Omental fat pad (tissue), 4 donors: ENCODE results near the gene SLCO3A1. TPM values are rescaled to one million over a fixed set of nuclear protein-coding genes. Genes with fewer than 3 reads are reported as not detected.

Source experiments
- ATAC-seq: fragments of 150-250 bp; one replicate; pipeline ENCODE4 v1.9.1; 2016; ENCODE audit warnings: mild to moderate bottlenecking, moderate library complexity; ENCODE audit not compliant: low FRiP score
- DNase-seq: peaks from one replicate; pipeline ENCODE4 v3.0.0-alpha.2; 2019; ENCODE audit warnings: low spot score
- CTCF ChIP-seq, 3 donors: fragments of 450-650 bp; IDR thresholded peaks; one replicate each; pipeline ENCODE4 v1.5.1; 2016 to 2017; ENCODE audit warnings: antibody characterized with exemption in 3 of 3, mild to moderate bottlenecking in 3 of 3, moderate library complexity in 2 of 3
- total RNA-seq, 4 donors: library from RNA; depleted of rRNA; stranded (reverse); fragments of >200 nt; gene quantifications; one replicate each; pipeline ENCODE4 v1.1.0, GENCODE V29; 2016

SLCO3A1 gene
- total RNA-seq, 4 donors from 2014 or later, result 12.3 to 21.8 (median 14.8) TPM

GRCh38 chr15:92130906-92131305 is 277.4 kb downstream of the SLCO3A1 start:
- DNase-seq (no peak), ATAC-seq (no peak)
- no peak for TF ChIP-seq CTCF (IDR thresholded peaks at IDR 0.05)

- no peak for TF ChIP-seq CTCF (IDR thresholded peaks at IDR 0.05)
- ATAC-seq (no peak), DNase-seq (no peak)
These were observed 279.7 kb downstream of the SLCO3A1 start for GRCh38 chr15:92132982-92133755.

- DNase-seq (no peak), ATAC-seq (no peak)
- TF ChIP-seq CTCF (IDR thresholded peaks at IDR 0.05), result no peak
These were observed 287.3 kb downstream of the SLCO3A1 start for GRCh38 chr15:92140796-92141195.

GRCh38 chr15:92141607-92142006 is 288.1 kb downstream of the SLCO3A1 start:
- ATAC-seq (no peak), DNase-seq (no peak)
- TF ChIP-seq CTCF (IDR thresholded peaks at IDR 0.05), result no peak

GRCh38 chr15:92142242-92143232 is 289.0 kb downstream of the SLCO3A1 start:
- DNase-seq (no peak), ATAC-seq (no peak)
- no peak for TF ChIP-seq CTCF (IDR thresholded peaks at IDR 0.05)

- TF ChIP-seq CTCF (IDR thresholded peaks at IDR 0.05), result no peak
- no peak for ATAC-seq
- no peak for DNase-seq
These were observed 290.3 kb downstream of the SLCO3A1 start for GRCh38 chr15:92143765-92144164.
